GM12878 (cell line): ENCODE measurements around the gene ANO8. TPM values are rescaled to one million over a fixed set of nuclear protein-coding genes. Genes with fewer than 3 reads are reported as not detected.

ENCODE experiments used
- CBX5 ChIP-seq: sonication (generic); IDR thresholded peaks from 2 replicates; pipeline ENCODE4 v1.6.1; 2016; ENCODE audit warnings: low read depth, moderate library complexity, mild to moderate bottlenecking, inconsistent platforms
- E2F4 ChIP-seq: IDR thresholded peaks from 2 replicates; pipeline ENCODE4 v1.6.1; 2012; ENCODE audit warnings: low read depth, low read length, improper control_type of control experiment
- ELK1 ChIP-seq: IDR thresholded peaks from 2 replicates; pipeline ENCODE4 v1.6.1; 2012; ENCODE audit warnings: low read depth, low read length, improper control_type of control experiment
- ETV6 ChIP-seq, 2 experiments: fragments of 450-650 bp in 1 of 2; IDR thresholded peaks in 1 of 2; conservative IDR thresholded peaks in 1 of 2; 2 replicates each; pipeline ENCODE4 v1.6.1; 2014; ENCODE audit warnings: antibody characterized with exemption in 1 of 2, borderline replicate concordance in 1 of 2, low read depth in 1 of 2, mild to moderate bottlenecking in 1 of 2, moderate library complexity in 1 of 2
- IKZF2 ChIP-seq, 2 experiments: fragments of 450-650 bp; IDR thresholded peaks; 2 replicates each; pipeline ENCODE4 v1.6.1; 2017; ENCODE audit warnings: mild to moderate bottlenecking in 2 of 2, moderate library complexity in 2 of 2
- MYC ChIP-seq: IDR thresholded peaks from 2 replicates; pipeline ENCODE4 v1.6.1; 2011; ENCODE audit warnings: mild to moderate bottlenecking, low read length, moderate library complexity, inconsistent platforms; ENCODE audit not compliant: insufficient read depth, insufficient replicate concordance, insufficient read length, severe bottlenecking
- NRF1 ChIP-seq: conservative IDR thresholded peaks from 2 replicates; pipeline ENCODE4 v1.6.1; 2011; ENCODE audit warnings: mild to moderate bottlenecking, low read depth, low read length, improper control_type of control experiment
- PKNOX1 ChIP-seq: fragments of 450-650 bp; IDR thresholded peaks from 2 replicates; pipeline ENCODE4 v1.6.1; 2016; ENCODE audit warnings: mild to moderate bottlenecking
- POLR2A ChIP-seq: IDR thresholded peaks from 2 replicates; pipeline ENCODE4 v1.6.1; 2011; ENCODE audit warnings: low read depth, mild to moderate bottlenecking, low read length
- RAD51 ChIP-seq: fragments of 450-650 bp; IDR thresholded peaks from 2 replicates; pipeline ENCODE4 v1.6.1; 2016; ENCODE audit warnings: moderate library complexity, mild to moderate bottlenecking, inconsistent platforms
- RCOR1 ChIP-seq: conservative IDR thresholded peaks from 2 replicates; pipeline ENCODE4 v1.6.1; 2012; ENCODE audit warnings: low read depth, low read length, improper control_type of control experiment
- RELA ChIP-seq: fragments of 450-650 bp; IDR thresholded peaks from 2 replicates; pipeline ENCODE4 v1.8.0; 2014; ENCODE audit warnings: borderline replicate concordance; ENCODE audit not compliant: partially characterized antibody
- SMAD5 ChIP-seq: IDR thresholded peaks from 2 replicates; pipeline ENCODE4 v1.6.1; 2016; ENCODE audit warnings: antibody characterized with exemption, low read depth
- SMARCA5 ChIP-seq: fragments of 450-650 bp; IDR thresholded peaks from 2 replicates; pipeline ENCODE4 v1.6.1; 2017; ENCODE audit warnings: mild to moderate bottlenecking
- SP1 ChIP-seq: IDR thresholded peaks from one replicate; pipeline ENCODE4 v1.6.1; 2011; ENCODE audit warnings: low read depth, low read length
- SREBF2 ChIP-seq: IDR thresholded peaks from 2 replicates; pipeline ENCODE4 v1.6.1; 2012; ENCODE audit warnings: mild to moderate bottlenecking, low read length
- SUPT20H ChIP-seq: IDR thresholded peaks from 2 replicates; pipeline ENCODE4 v1.6.1; 2011; ENCODE audit warnings: low read depth, mild to moderate bottlenecking, low read length, moderate library complexity, borderline replicate concordance; ENCODE audit not compliant: control insufficient read depth
- TAF1 ChIP-seq: IDR thresholded peaks from 2 replicates; pipeline ENCODE4 v1.6.1; 2011; ENCODE audit warnings: mild to moderate bottlenecking, low read depth, low read length, borderline replicate concordance
- TARDBP ChIP-seq: IDR thresholded peaks from 2 replicates; pipeline ENCODE4 v1.6.1; 2016; ENCODE audit warnings: borderline replicate concordance
- TCF12 ChIP-seq: IDR thresholded peaks from 2 replicates; pipeline ENCODE4 v1.6.1; 2011; ENCODE audit warnings: low read depth, mild to moderate bottlenecking, low read length
- ZBED1 ChIP-seq: IDR thresholded peaks from 2 replicates; pipeline ENCODE4 v1.6.1; 2016; ENCODE audit warnings: borderline replicate concordance
- ZBTB11 ChIP-seq: fragments of 450-650 bp; formaldehyde crosslinking; IDR thresholded peaks from 2 replicates; pipeline ENCODE4 v1.5.0; 2022; ENCODE audit warnings: mild to moderate bottlenecking, missing genetic modification characterization
- ZNF24 ChIP-seq: fragments of 450-650 bp; IDR thresholded peaks from 2 replicates; pipeline ENCODE4 v1.6.1; 2017; ENCODE audit warnings: antibody characterized with exemption, mild to moderate bottlenecking
- ZSCAN29 ChIP-seq: fragments of 450-650 bp; IDR thresholded peaks from 2 replicates; pipeline ENCODE4 v1.6.1; 2017; ENCODE audit warnings: mild to moderate bottlenecking, moderate library complexity
- polyA plus RNA-seq, 11 experiments: library from polyadenylated mRNA; depleted of rRNA in 4 of 11; unstranded in 6 of 11; stranded (reverse) in 5 of 11; fragments of >200 nt; fragmentation: Nextera tagmentation in 4 of 11; fragmentation: Illumina TruSeq in 1 of 11; extraction: Ambion mirVana in 4 of 11; extraction: Trizol in 1 of 11; gene quantifications; 1 replicate in 1 of 11; 2 replicates in 10 of 11; pipeline versions ENCODE4 v1.2.1 to v1.2.3, GENCODE V29; 2011 to 2016; ENCODE audit warnings: inconsistent platforms in 2 of 11, missing spikeins in 2 of 11, low read depth in 1 of 11
- total RNA-seq, 4 experiments: library from RNA; depleted of rRNA in 3 of 4; stranded (reverse); fragments of >200 nt in 3 of 4; fragmentation: Illumina TruSeq in 1 of 4; extraction: Trizol in 1 of 4; gene quantifications; 2 replicates each; pipeline versions ENCODE4 v1.2.1 to v1.2.3, GENCODE V29; 2013 to 2021

ANO8 gene
- total and polyA plus RNA-seq, 10 of the 15 experiments (the other 5 are each of a cell fraction or from before 2014, with no cell fraction given), result 0.04 to 6.7 (median 1.1) TPM

GRCh38 chr19:17334414-17335409 lies at the start of gene ANO8 (continued):
- TF ChIP-seq SP1 (peak; percentile 75), ZNF24 (peak; percentile 56; the same call in 1 of the 2 replicates), SUPT20H (no peak), SREBF2 (peak; percentile 17; the same call in 1 of the 2 replicates), NRF1 (no peak), MYC (no peak), RAD51 (no peak), TCF12 (0 out of 2 replicates have a peak, but pooled peaks have one; percentile 45), E2F4 (0 out of 2 replicates have a peak, but pooled peaks have one; percentile 36), TAF1 (peak; percentile 23; the same call in 1 of the 2 replicates), SMAD5 (no peak), TARDBP (0 out of 2 replicates have a peak, but pooled peaks have one; percentile 4), ETV6 (conservative IDR thresholded peaks at IDR 0.05 in 1 of 2, IDR thresholded peaks at IDR 0.05 in 1 of 2; ENCODE audit: borderline replicate concordance in 1 of 2, low read depth in 1 of 2) (no peak), IKZF2 (IDR thresholded peaks at IDR 0.05) (peak; percentile 56 to 68), ZBTB11 (CRISPR knock-in tag) (no peak), ZSCAN29 (0 out of 2 replicates have a peak, but pooled peaks have one; percentile 61), POLR2A (no peak), ELK1 (peak; percentile 61; the same call in 1 of the 2 replicates), SMARCA5 (peak; percentile 77), PKNOX1 (peak; percentile 94), RELA (no peak), RCOR1 (no peak), CBX5 (no peak), ZBED1 (no peak)
